Endothelial cell of umbilical vein (primary cell): ENCODE results near the gene NXPE3. TPM values are rescaled to one million over a fixed set of nuclear protein-coding genes. Genes with fewer than 3 reads are reported as not detected.

Source experiments
- BruUV-seq: library from RNA; stranded (reverse); fragments of 400-500 nt; replicated peaks from 2 replicates; lab custom pipeline; 2021; lab: Mats Ljungman, UMichigan
- CTCF ChIA-PET: fragments of 300-600, 350-600 bp; sonication (Branson Sonifier 250); formaldehyde crosslinking; loops from one replicate; lab custom pipeline; 2021; ENCODE audit warnings: antibody characterized with exemption, inconsistent platforms; lab: Charles Lee
- POLR2A ChIA-PET: fragments of 300-600, 350-600 bp; sonication (Branson Sonifier 250); formaldehyde crosslinking; loops from one replicate; lab custom pipeline; 2021; ENCODE audit warnings: antibody characterized with exemption, inconsistent platforms; lab: Charles Lee
- DNase-seq: peaks from one replicate; pipeline ENCODE4 v3.0.0-alpha.2; 2011; ENCODE audit warnings: low read depth, low spot score
- FAIRE-seq: peaks from 2 replicates; lab custom pipeline; 2011; peaks lifted over from hg19 to GRCh38; lab: Jason Lieb, UNC
- H2AFZ ChIP-seq: 2 replicates; pipeline ENCODE4 v1.6.0; 2012; ENCODE audit warnings: low read depth, low read length, control low read depth, inconsistent platforms
- H3K27ac ChIP-seq: 2 replicates; pipeline ENCODE4 v1.5.1; 2011; ENCODE audit warnings: low read depth, mild to moderate bottlenecking, control low read depth, low read length, moderate library complexity; ENCODE audit not compliant: insufficient read depth
- H3K27me3 ChIP-seq, 2 experiments: 2 replicates each; pipeline versions ENCODE4 v1.6.0 to v1.6.1; 2011; ENCODE audit warnings: low read length in 2 of 2, mixed read lengths in 1 of 2; ENCODE audit not compliant: control insufficient read depth in 2 of 2, insufficient read depth in 2 of 2
- H3K36me3 ChIP-seq, 2 experiments: 2 replicates in 1 of 2; 3 replicates in 1 of 2; pipeline ENCODE4 v1.5.1; 2011; ENCODE audit warnings: low read length in 2 of 2, mild to moderate bottlenecking in 1 of 2, moderate library complexity in 1 of 2; ENCODE audit not compliant: control insufficient read depth in 2 of 2, insufficient read depth in 2 of 2; ENCODE audit errors: extremely low read depth in 1 of 2
- H3K4me1 ChIP-seq: 3 replicates; pipeline ENCODE4 v1.5.1; 2011; ENCODE audit warnings: mild to moderate bottlenecking, low read length; ENCODE audit not compliant: control insufficient read depth, insufficient read depth; ENCODE audit errors: extremely low read depth
- H3K4me2 ChIP-seq: 2 replicates; pipeline ENCODE4 v1.6.1; 2011; ENCODE audit warnings: low read length, control low read depth, mixed read lengths; ENCODE audit not compliant: insufficient read depth
- H3K4me3 ChIP-seq, 3 experiments: fragments of 200-600 bp in 1 of 3; sonication (generic), shearing (Covaris generic) in 1 of 3; replicated peaks in 1 of 3; 2 replicates each; pipeline ENCODE4 v1.5.1; 2011 to 2016; ENCODE audit warnings: control low read depth in 3 of 3, low read length in 3 of 3, mild to moderate bottlenecking in 2 of 3, inconsistent platforms in 1 of 3, low read depth in 1 of 3, moderate library complexity in 1 of 3; ENCODE audit not compliant: insufficient read depth in 1 of 3
- H3K79me2 ChIP-seq: 2 replicates; pipeline ENCODE4 v1.6.0; 2012; ENCODE audit warnings: low read length, inconsistent platforms; ENCODE audit not compliant: control insufficient read depth, insufficient read depth
- H3K9ac ChIP-seq: replicated peaks from 2 replicates; pipeline ENCODE3; 2011; ENCODE audit warnings: low read length, control low read depth; ENCODE audit not compliant: insufficient read depth; ENCODE audit errors: extremely low read depth
- H3K9me1 ChIP-seq: replicated peaks from 3 replicates; pipeline ENCODE4 v1.6.0; 2011; ENCODE audit warnings: mild to moderate bottlenecking, low read length; ENCODE audit not compliant: control insufficient read depth, insufficient read depth; ENCODE audit errors: extremely low read depth
- H3K9me3 ChIP-seq: replicated peaks from 2 replicates; pipeline ENCODE4 v1.5.1; 2012; ENCODE audit warnings: low read length, inconsistent platforms; ENCODE audit not compliant: control insufficient read depth, insufficient read depth
- H4K20me1 ChIP-seq: replicated peaks from 2 replicates; pipeline ENCODE3; 2011; ENCODE audit warnings: mild to moderate bottlenecking, low read length; ENCODE audit not compliant: control insufficient read depth, insufficient read depth; ENCODE audit errors: extremely low read depth
- EZH2 ChIP-seq: IDR thresholded peaks from 2 replicates; pipeline ENCODE4 v1.6.1; 2012; ENCODE audit warnings: borderline replicate concordance, low read depth, mild to moderate bottlenecking, moderate library complexity, low read length, inconsistent platforms; ENCODE audit not compliant: severe bottlenecking
- GATA2 ChIP-seq: IDR thresholded peaks from 2 replicates; pipeline ENCODE4 v1.7.0; 2011; ENCODE audit warnings: low read depth, mild to moderate bottlenecking, moderate library complexity, mixed read lengths, low read length; ENCODE audit not compliant: insufficient read length, insufficient read depth
- JUN ChIP-seq: IDR thresholded peaks from 2 replicates; pipeline ENCODE4 v1.6.1; 2011; ENCODE audit warnings: borderline replicate concordance, low read depth; ENCODE audit not compliant: insufficient read length, insufficient read depth
- MYC ChIP-seq: IDR thresholded peaks from one replicate; pipeline ENCODE4 v1.6.1; 2011; ENCODE audit warnings: mild to moderate bottlenecking, low read depth, low read length
- dilution Hi-C: fragments of 300-500 bp; cut with MboI; formaldehyde crosslinking; loops from one replicate; pipeline ENCODE4 v1.15.0; 2019; ENCODE audit warnings: low sequenced_read_pairs; ENCODE audit not compliant: extremely low pct_ligation_motif_present
- intact Hi-C: fragments of 100-400 bp; cut with micrococcal nuclease; formaldehyde crosslinking; loops from one replicate; pipeline ENCODE4 v1.10.0; 2022
- polyA plus RNA-seq, 4 experiments: library from polyadenylated mRNA; depleted of rRNA in 3 of 4; stranded (reverse) in 3 of 4; unstranded in 1 of 4; fragments of >200 nt; gene quantifications; 2 replicates each; pipeline versions ENCODE4 v1.2.1 to v1.2.3, GENCODE V29; 2011 to 2012; ENCODE audit warnings: missing spikeins in 1 of 4
- total RNA-seq: library from RNA; stranded (reverse); gene quantifications from 2 replicates; pipeline ENCODE4 v1.2.3, GENCODE V29; 2021
- TF ChIP-seq, protein P1 (sequence below): IDR thresholded peaks from 2 replicates; pipeline ENCODE4 v1.6.1; 2011; ENCODE audit not compliant: insufficient read depth, insufficient read length

The NXPE3 gene
- total and polyA plus RNA-seq, 2 donors (not counting 3 experiments of a cell fraction or from before 2014, with no cell fraction given), result 13.7 to 20.3 TPM

DNA sequence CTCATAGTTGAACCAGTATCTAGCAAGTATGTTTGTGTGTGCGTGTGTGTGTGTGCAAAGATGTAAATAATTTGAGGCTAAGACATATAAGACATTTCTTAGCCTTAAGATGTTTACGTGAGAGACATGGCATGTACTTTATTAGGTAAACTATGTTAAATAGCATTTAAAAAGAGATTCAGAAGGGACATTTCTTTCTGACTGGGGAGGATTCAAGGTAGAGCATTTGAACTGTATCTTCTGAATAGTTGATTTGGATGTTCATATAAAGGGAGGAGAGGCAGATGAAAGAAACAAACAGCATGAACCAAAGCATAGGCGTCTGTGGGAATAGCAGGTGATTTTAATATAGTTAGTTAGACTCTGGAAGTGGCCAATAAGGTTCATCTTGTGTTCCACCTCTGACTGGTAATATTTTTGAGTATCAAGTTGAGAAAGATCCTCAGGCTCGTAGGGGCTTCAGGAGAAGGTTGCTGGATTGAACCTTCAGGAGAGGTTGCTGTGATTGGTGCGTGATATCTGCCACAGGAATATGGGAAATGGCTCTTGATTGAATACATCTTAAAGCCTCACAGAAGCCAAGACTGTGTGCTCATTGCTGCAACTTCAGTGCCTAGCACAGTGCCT, 82.9 kb downstream of the NXPE3 start:
- Histone ChIP-seq H3K36me3 (peaks cover 15 to 28% of the 10 kb centered on the region in 2 experiments), H4K20me1 (no peaks in the 10 kb centered on the region), H3K4me1 (peaks cover 5% of the 10 kb centered on the region), H3K27me3 (no peaks in the 10 kb centered on the region), H3K27ac (no peak overlapping the region), H3K79me2 (peaks cover 10% of the 10 kb centered on the region), H3K9me3 (no peaks in the 10 kb centered on the region), H3K9me1 (no peaks in the 10 kb centered on the region), H3K4me2 (no peak overlapping the region), H3K4me3 (no peak overlapping the region), H3K9ac (no peak overlapping the region), H2AFZ (no peak overlapping the region)
- no peak for DNase-seq
- FAIRE-seq, result no peak
- POLR2A ChIA-PET, result no interaction called here
- intact Hi-C loops, result no loop called here
- CTCF ChIA-PET, result interaction anchor here (1.2 to 4.3 kb wide), 5 partner anchors 8 to 367 kb away, joined by 3 to 28 read pairs (median 3); no protein-coding TSS in a partner anchor
- TF ChIP-seq GATA2 (no peak), JUN (no peak), MYC (no peak), EZH2 (no peak)
- TF ChIP-seq, protein P1, sequence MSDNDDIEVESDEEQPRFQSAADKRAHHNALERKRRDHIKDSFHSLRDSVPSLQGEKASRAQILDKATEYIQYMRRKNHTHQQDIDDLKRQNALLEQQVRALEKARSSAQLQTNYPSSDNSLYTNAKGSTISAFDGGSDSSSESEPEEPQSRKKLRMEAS, result no peak
- dilution Hi-C loops, result loop anchor here (25.0 kb wide), 1 partner anchor 300 kb away; no protein-coding TSS in a partner anchor
- no TSS peak for BruUV-seq
